Measurements from ENCODE around the gene LHPP. TPM values are rescaled to one million over a fixed set of nuclear protein-coding genes. Genes with fewer than 3 reads are reported as not detected.

Gene LHPP
- total RNA-seq, 2 donors from 2014 or later = 7.4 to 10.6 TPM

DNA sequence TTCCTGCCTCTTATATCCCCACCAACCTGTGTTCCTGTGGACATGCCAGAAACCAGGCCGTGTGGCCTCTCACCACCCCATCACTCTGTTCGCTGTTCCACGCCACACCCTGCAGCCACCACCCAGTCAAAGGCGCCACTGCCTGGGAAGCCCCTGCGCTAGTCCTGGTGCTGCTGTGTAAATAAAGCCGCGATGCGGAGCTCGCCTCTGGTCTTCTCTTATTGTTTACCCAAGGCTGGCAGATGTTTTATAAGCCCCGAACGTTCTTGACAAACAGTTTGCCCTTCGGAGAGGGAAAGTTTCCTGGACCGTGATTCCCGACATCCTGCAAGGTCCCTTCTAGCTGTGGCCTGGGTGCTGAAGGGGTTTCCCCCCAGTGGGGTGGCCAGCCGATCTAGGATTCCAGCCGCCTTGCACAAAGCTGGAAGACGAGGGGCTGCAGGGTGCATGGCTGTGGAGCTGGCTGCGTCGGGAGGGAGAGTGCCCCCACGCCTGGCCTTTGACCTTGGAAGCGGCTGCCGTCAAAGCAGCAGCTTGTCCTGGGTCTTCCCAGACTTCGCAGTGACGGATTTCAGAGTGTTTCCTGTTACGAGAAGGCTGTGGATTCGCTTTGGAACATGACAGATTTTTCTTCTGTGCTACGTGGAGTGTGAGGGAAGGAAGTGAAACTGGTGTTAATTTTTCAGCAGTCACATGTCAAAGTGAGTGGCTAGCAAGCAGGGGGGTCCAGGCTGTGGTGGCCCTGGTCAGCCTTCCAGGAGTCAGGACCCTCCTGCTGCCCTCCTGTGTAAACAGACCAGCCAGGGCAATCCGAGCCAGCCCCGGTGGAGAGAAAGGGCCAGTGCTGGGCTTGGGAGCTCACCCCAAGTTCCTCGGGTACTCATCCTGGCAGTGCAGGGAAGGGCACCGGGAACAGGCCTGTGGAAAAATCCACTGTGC lies 61.6 kb downstream of the LHPP start:
- Mint-ChIP-seq H3K36me3 (ENCODE audit: low read depth) (no peaks in the 10 kb centered on the region), H3K27ac (no peak overlapping the region), H3K9me3 (no peaks in the 10 kb centered on the region), H3K27me3 (no peaks in the 10 kb centered on the region), H3K4me3 (no peak overlapping the region), H3K4me1 (no peaks in the 10 kb centered on the region)
- no peak for ATAC-seq (replicated peaks)

DNA sequence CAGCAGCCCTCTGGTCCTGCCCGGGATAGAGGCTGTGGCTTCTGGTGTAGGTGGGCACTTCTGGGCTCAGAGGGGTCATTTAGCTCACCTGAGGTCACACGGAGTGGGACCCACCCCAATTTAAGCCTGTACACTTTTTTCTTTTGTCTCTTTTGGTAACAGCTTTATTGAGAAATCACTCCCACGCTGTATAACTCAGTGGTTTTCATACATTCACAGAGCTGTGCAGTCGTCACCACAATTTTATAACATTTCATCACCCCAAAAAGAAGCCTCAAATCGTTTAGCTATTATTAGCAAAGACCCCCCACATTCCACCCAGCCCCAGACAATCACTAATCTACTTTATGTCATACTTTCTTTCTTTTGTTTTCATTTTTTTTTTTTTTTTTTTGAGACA lies 62.3 kb downstream of the LHPP start:
- Mint-ChIP-seq H3K27me3 (no peaks in the 10 kb centered on the region), H3K4me1 (no peaks in the 10 kb centered on the region), H3K9me3 (no peaks in the 10 kb centered on the region), H3K27ac (no peak overlapping the region), H3K36me3 (ENCODE audit: low read depth) (no peaks in the 10 kb centered on the region), H3K4me3 (no peak overlapping the region)
- no peak for ATAC-seq (replicated peaks)

- H3K27ac Mint-ChIP-seq = no peak overlapping the region
- no peak for ATAC-seq (replicated peaks)
- H3K4me1 Mint-ChIP-seq = peaks cover 1% of the 10 kb centered on the region
- no peaks in the 10 kb centered on the region for H3K36me3 Mint-ChIP-seq (ENCODE audit: low read depth)
- no peaks in the 10 kb centered on the region for H3K9me3 Mint-ChIP-seq
- H3K27me3 Mint-ChIP-seq = no peaks in the 10 kb centered on the region
- H3K4me3 Mint-ChIP-seq = no peak overlapping the region
Measured at GRCh38 chr10:124524991-124525653, 63.5 kb downstream of the LHPP start.

DNA sequence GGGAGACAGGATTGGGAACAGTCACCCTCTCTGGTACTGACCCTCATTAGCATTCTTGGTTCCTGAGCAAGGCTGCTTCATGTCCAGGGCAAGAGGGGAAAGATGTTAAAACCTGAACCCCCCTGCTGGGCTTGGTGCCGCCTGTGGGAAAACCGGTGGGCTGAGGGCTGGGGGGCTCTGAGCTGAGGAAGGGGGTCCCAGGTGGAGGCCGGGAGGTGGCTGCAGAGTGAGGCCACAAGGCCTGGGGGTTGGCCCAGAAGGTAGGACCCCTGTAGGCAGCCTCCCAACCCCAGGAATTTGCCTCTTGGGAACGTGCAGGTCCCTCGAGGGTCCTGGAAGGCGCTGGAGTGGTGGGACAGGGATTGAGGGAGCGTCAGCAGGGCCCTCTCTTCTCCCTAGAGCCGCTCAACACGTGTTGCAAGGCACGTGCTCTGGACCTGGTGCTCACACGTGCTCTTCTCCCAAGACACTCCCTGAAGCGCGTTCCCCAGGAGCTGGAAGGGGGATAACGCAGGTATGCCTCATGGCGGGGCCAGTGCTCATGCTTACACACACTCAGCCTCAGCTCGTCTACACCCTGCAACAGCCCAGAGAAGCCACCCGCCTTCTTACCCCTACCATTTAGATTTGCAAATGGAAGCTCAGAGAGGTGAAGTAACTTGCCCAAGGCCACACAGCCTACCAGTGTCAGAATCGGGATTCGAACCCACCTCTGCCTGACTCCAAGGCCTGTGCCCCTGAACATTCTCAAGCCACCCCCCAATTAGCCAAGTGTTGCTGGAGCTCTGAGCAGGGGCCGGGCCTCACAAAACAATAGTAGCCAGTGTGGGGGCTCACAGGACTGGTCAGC lies 64.4 kb downstream of the LHPP start:
- no peaks in the 10 kb centered on the region for H3K36me3 Mint-ChIP-seq (ENCODE audit: low read depth)
- no peak overlapping the region for H3K4me3 Mint-ChIP-seq
- peaks cover 5% of the 10 kb centered on the region for H3K4me1 Mint-ChIP-seq
- no peak overlapping the region for H3K27ac Mint-ChIP-seq
- no peaks in the 10 kb centered on the region for H3K27me3 Mint-ChIP-seq
- ATAC-seq (replicated peaks) = no peak
- H3K9me3 Mint-ChIP-seq = no peaks in the 10 kb centered on the region

DNA sequence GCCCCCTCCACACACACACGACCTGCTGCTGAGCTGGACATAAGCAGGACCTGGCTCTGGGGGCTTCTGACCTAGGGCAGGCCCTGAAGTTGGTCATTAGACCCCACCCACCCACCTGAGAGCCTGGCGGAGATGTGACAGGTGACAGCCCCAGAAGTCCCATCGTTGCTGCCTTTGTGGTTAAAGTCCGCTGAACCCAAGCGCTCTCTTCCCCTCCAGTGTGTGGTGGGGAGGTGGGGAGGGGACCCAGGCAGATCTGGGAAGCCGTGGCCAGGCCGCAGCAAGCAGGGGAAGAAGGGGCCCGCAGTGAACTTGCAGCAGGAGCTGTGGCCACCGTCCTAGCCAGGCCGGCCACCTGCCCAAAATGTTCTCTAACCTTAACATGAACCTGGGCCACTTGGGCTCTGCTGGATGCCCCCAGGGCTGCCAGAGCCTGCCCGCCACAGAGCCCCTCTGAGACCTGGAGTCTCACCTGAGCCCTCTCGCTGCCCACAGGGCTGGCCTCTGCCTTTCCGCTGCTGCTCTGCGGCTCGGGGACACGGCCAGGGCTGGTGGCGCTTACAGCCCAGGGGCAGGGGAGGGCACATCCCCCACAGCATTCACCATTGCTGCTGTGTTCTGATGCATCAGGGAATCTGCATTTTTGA lies 65.1 kb downstream of the LHPP start:
- peaks cover 5% of the 10 kb centered on the region for H3K4me1 Mint-ChIP-seq
- no peak overlapping the region for H3K27ac Mint-ChIP-seq
- H3K9me3 Mint-ChIP-seq = no peaks in the 10 kb centered on the region
- no peaks in the 10 kb centered on the region for H3K36me3 Mint-ChIP-seq (ENCODE audit: low read depth)
- no peak overlapping the region for H3K4me3 Mint-ChIP-seq
- no peaks in the 10 kb centered on the region for H3K27me3 Mint-ChIP-seq
- ATAC-seq (replicated peaks) = no peak

DNA sequence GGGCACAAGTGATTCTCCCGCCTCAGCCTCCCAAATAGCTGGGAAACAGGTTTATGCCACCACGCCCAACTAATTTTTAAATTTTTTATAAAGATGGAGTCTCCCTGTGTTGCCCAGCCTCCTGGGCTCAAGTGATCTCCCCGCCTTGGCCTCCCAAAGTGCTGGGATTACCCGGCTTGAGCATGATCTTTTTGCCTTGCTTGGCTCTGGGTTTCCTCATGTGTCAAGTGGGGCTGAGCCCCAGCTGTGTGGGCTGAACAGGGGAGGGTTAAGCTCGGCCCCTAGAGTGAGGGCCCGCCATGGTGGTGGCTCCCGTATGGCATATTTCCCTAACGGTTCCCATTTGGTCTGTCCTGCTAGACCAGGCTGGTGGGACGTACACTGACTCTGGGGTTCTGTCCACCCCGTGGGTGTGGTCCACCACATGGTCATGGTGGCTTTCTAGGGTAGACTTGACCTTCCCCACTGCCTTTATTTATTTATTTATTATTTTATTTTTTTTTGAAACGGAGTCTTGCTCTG lies 66.3 kb downstream of the LHPP start:
- Mint-ChIP-seq H3K27ac (no peak overlapping the region), H3K4me3 (no peak overlapping the region), H3K27me3 (no peaks in the 10 kb centered on the region), H3K9me3 (no peaks in the 10 kb centered on the region), H3K36me3 (ENCODE audit: low read depth) (no peaks in the 10 kb centered on the region), H3K4me1 (peaks cover 5% of the 10 kb centered on the region)
- ATAC-seq (replicated peaks) = no peak

GRCh38 chr10:124529661-124530214 lies 68.1 kb downstream of the LHPP start:
- peak; percentile 23 for ATAC-seq (replicated peaks)
- no peaks in the 10 kb centered on the region for H3K9me3 Mint-ChIP-seq
- no peaks in the 10 kb centered on the region for H3K27me3 Mint-ChIP-seq
- H3K36me3 Mint-ChIP-seq (ENCODE audit: low read depth) = no peaks in the 10 kb centered on the region
- H3K4me1 Mint-ChIP-seq = peaks cover 5% of the 10 kb centered on the region
- no peak overlapping the region for H3K4me3 Mint-ChIP-seq
- H3K27ac Mint-ChIP-seq = peak overlapping the region; percentile 48

DNA sequence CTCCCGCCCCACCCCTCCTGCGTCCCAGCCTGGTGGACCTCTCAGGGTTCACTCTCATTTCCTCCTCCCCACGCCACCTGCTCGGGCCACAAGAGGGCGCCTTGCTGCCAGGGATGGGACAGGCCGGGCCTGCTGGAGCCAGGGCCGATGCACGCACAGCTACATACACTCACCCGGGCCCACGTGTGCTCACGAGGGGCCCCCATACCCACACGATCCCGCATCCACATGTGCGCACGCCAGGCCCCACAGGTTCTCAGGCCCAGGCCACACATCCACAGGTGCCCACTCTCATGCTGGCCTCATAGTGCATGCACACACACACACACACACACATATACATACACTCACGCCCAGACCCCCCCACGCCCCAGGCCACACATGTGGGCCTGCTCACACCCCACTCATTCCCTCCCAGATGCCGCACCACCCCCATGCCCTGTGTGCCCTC lies 68.6 kb downstream of the LHPP start:
- Mint-ChIP-seq H3K36me3 (ENCODE audit: low read depth) (no peaks in the 10 kb centered on the region), H3K27me3 (no peaks in the 10 kb centered on the region), H3K4me1 (peaks cover 5% of the 10 kb centered on the region), H3K9me3 (no peaks in the 10 kb centered on the region), H3K27ac (peak overlapping the region; percentile 48), H3K4me3 (no peak overlapping the region)
- peak; percentile 97 for ATAC-seq (replicated peaks)

GRCh38 chr10:124530816-124531215 lies 69.2 kb downstream of the LHPP start:
- Mint-ChIP-seq H3K9me3 (no peaks in the 10 kb centered on the region), H3K4me3 (no peak overlapping the region), H3K27ac (no peak overlapping the region), H3K36me3 (ENCODE audit: low read depth) (no peaks in the 10 kb centered on the region), H3K4me1 (peaks cover 5% of the 10 kb centered on the region), H3K27me3 (no peaks in the 10 kb centered on the region)
- no peak for ATAC-seq (replicated peaks)

DNA sequence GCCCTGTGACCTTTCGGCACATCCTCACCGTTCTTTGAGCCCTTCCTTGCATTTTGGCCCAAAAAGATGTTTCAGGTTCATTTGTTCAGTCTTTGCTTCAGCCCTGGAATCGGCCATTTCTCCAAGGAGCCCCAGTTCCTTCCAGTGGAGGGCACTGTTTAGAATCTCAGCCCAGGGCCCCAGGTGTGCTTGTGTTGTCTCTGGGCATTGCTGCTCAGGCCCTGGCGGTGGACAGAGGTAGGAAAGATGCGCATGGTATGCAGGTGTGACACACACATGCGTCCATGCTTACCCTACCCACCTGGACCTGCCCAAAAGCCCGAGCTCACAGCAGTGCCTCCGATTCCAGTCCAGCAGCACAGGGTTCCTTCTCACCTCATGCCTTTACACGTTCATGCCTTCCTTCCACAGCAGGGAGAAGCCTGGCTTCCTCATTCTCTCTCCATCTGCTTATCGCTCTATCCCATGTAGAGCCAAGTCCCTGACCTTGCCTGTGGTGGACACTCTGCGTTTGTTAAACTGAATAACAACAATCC lies 70.6 kb downstream of the LHPP start:
- no peaks in the 10 kb centered on the region for H3K9me3 Mint-ChIP-seq
- no peak for ATAC-seq (replicated peaks)
- H3K4me1 Mint-ChIP-seq = peaks cover 5% of the 10 kb centered on the region
- H3K36me3 Mint-ChIP-seq (ENCODE audit: low read depth) = no peaks in the 10 kb centered on the region
- no peaks in the 10 kb centered on the region for H3K27me3 Mint-ChIP-seq
- no peak overlapping the region for H3K4me3 Mint-ChIP-seq
- no peak overlapping the region for H3K27ac Mint-ChIP-seq

DNA sequence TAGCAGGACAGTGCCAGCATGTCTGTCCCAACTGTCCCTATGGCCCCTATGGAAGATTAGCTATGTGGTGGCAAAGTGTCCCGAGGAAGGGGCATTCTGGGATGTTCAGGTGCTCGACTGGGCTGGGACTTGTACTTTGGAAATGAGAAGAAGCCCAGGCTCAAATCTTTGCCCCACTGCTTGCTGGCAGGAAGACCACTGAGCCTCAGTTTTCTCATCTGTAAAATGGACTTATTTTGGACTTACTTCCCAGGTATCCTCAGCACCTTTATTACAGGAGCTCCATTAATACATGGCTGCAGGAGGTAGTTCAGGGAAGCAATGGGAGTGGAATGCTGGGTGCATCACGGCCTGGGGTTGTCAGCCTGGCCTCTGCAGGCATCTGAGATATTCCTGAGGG lies 71.2 kb downstream of the LHPP start:
- Mint-ChIP-seq H3K27me3 (no peaks in the 10 kb centered on the region), H3K9me3 (no peaks in the 10 kb centered on the region), H3K4me3 (no peak overlapping the region), H3K4me1 (peaks cover 5% of the 10 kb centered on the region), H3K27ac (no peak overlapping the region), H3K36me3 (ENCODE audit: low read depth) (no peaks in the 10 kb centered on the region)
- no peak for ATAC-seq (replicated peaks)

- Mint-ChIP-seq H3K27ac (no peak overlapping the region), H3K4me3 (no peak overlapping the region), H3K9me3 (no peaks in the 10 kb centered on the region), H3K27me3 (no peaks in the 10 kb centered on the region), H3K4me1 (peaks cover 5% of the 10 kb centered on the region), H3K36me3 (ENCODE audit: low read depth) (no peaks in the 10 kb centered on the region)
- no peak for ATAC-seq (replicated peaks)
Measured at GRCh38 chr10:124533266-124533665, 71.6 kb downstream of the LHPP start.

- ATAC-seq (replicated peaks) = no peak
- no peaks in the 10 kb centered on the region for H3K36me3 Mint-ChIP-seq (ENCODE audit: low read depth)
- H3K9me3 Mint-ChIP-seq = no peaks in the 10 kb centered on the region
- H3K27me3 Mint-ChIP-seq = no peaks in the 10 kb centered on the region
- no peak overlapping the region for H3K27ac Mint-ChIP-seq
- peaks cover 5% of the 10 kb centered on the region for H3K4me1 Mint-ChIP-seq
- H3K4me3 Mint-ChIP-seq = no peak overlapping the region
Measured at GRCh38 chr10:124534231-124534798, 72.7 kb downstream of the LHPP start.
